ENCODE measurements around the gene C16orf82.

The C16orf82 gene

GRCh38 chr16:27112093-27112811 is 45.5 kb downstream of the C16orf82 start:
- ChIA-PET POLR2A (no interaction called here), CTCF (interaction anchor here (1.1 to 1.5 kb wide), 3 partner anchors 11 to 42 kb away, joined by 3 to 4 read pairs (median 4); no protein-coding TSS in a partner anchor)
- TF ChIP-seq CTCF (IDR thresholded peaks at IDR 0.05; ENCODE audit: insufficient read depth, low read length, missing control alignments) = no peak
- no peak for DNase-seq (ENCODE audit: low read depth, low spot score)
- no peak overlapping the region for H3K4me3 ChIP-seq (ENCODE audit: low read depth, low read length)

GRCh38 chr16:27113341-27113841 is 46.7 kb downstream of the C16orf82 start:
- ChIA-PET POLR2A (no interaction called here), CTCF (no interaction called here)
- DNase-seq (ENCODE audit: low read depth, low spot score) = no peak
- no peak overlapping the region for H3K4me3 ChIP-seq (ENCODE audit: low read depth, low read length)
- no peak for TF ChIP-seq CTCF (IDR thresholded peaks at IDR 0.05; ENCODE audit: insufficient read depth, low read length, missing control alignments)

- H3K4me3 ChIP-seq (ENCODE audit: low read depth, low read length) = no peak overlapping the region
- POLR2A ChIA-PET = no interaction called here
- no peak for DNase-seq (ENCODE audit: low read depth, low spot score)
- TF ChIP-seq CTCF (IDR thresholded peaks at IDR 0.05; ENCODE audit: insufficient read depth, low read length, missing control alignments) = no peak
- CTCF ChIA-PET = no interaction called here
Observed at GRCh38 chr16:27114006-27114405, 47.3 kb downstream of the C16orf82 start.

- H3K4me3 ChIP-seq (ENCODE audit: low read depth, low read length) = no peak overlapping the region
- TF ChIP-seq CTCF (IDR thresholded peaks at IDR 0.05; ENCODE audit: insufficient read depth, low read length, missing control alignments) = no peak
- DNase-seq (ENCODE audit: low read depth, low spot score) = no peak
- ChIA-PET CTCF (interaction anchor here (3.7 kb wide), 1 partner anchor 8 kb away, joined by 16 read pairs; no protein-coding TSS in a partner anchor), POLR2A (no interaction called here)
Observed at GRCh38 chr16:27118526-27118925, 51.8 kb downstream of the C16orf82 start.
